Endothelial cell of umbilical vein (primary cell): ENCODE measurements around the gene LHFPL5. TPM values are rescaled to one million over a fixed set of nuclear protein-coding genes. Genes with fewer than 3 reads are reported as not detected.

Experiments used
- BruUV-seq: library from RNA; stranded (reverse); fragments of 400-500 nt; replicated peaks from 2 replicates; lab custom pipeline; 2021; lab: Mats Ljungman, UMichigan
- CTCF ChIA-PET: fragments of 300-600, 350-600 bp; sonication (Branson Sonifier 250); formaldehyde crosslinking; loops from one replicate; lab custom pipeline; 2021; ENCODE audit warnings: antibody characterized with exemption, inconsistent platforms; lab: Charles Lee
- POLR2A ChIA-PET: fragments of 300-600, 350-600 bp; sonication (Branson Sonifier 250); formaldehyde crosslinking; loops from one replicate; lab custom pipeline; 2021; ENCODE audit warnings: antibody characterized with exemption, inconsistent platforms; lab: Charles Lee
- DNase-seq: peaks from one replicate; pipeline ENCODE4 v3.0.0-alpha.2; 2011; ENCODE audit warnings: low read depth, low spot score
- FAIRE-seq: peaks from 2 replicates; lab custom pipeline; 2011; peaks lifted over from hg19 to GRCh38; lab: Jason Lieb, UNC
- H2AFZ ChIP-seq: 2 replicates; pipeline ENCODE4 v1.6.0; 2012; ENCODE audit warnings: low read depth, low read length, control low read depth, inconsistent platforms
- H3K27ac ChIP-seq: 2 replicates; pipeline ENCODE4 v1.5.1; 2011; ENCODE audit warnings: low read depth, mild to moderate bottlenecking, control low read depth, low read length, moderate library complexity; ENCODE audit not compliant: insufficient read depth
- H3K27me3 ChIP-seq, 2 experiments: 2 replicates each; pipeline versions ENCODE4 v1.6.0 to v1.6.1; 2011; ENCODE audit warnings: low read length in 2 of 2, mixed read lengths in 1 of 2; ENCODE audit not compliant: control insufficient read depth in 2 of 2, insufficient read depth in 2 of 2
- H3K36me3 ChIP-seq, 2 experiments: 2 replicates in 1 of 2; 3 replicates in 1 of 2; pipeline ENCODE4 v1.5.1; 2011; ENCODE audit warnings: low read length in 2 of 2, mild to moderate bottlenecking in 1 of 2, moderate library complexity in 1 of 2; ENCODE audit not compliant: control insufficient read depth in 2 of 2, insufficient read depth in 2 of 2; ENCODE audit errors: extremely low read depth in 1 of 2
- H3K4me1 ChIP-seq: 3 replicates; pipeline ENCODE4 v1.5.1; 2011; ENCODE audit warnings: mild to moderate bottlenecking, low read length; ENCODE audit not compliant: control insufficient read depth, insufficient read depth; ENCODE audit errors: extremely low read depth
- H3K4me2 ChIP-seq: 2 replicates; pipeline ENCODE4 v1.6.1; 2011; ENCODE audit warnings: low read length, control low read depth, mixed read lengths; ENCODE audit not compliant: insufficient read depth
- H3K4me3 ChIP-seq, 3 experiments: fragments of 200-600 bp in 1 of 3; sonication (generic), shearing (Covaris generic) in 1 of 3; replicated peaks in 1 of 3; 2 replicates each; pipeline ENCODE4 v1.5.1; 2011 to 2016; ENCODE audit warnings: control low read depth in 3 of 3, low read length in 3 of 3, mild to moderate bottlenecking in 2 of 3, inconsistent platforms in 1 of 3, low read depth in 1 of 3, moderate library complexity in 1 of 3; ENCODE audit not compliant: insufficient read depth in 1 of 3
- H3K79me2 ChIP-seq: 2 replicates; pipeline ENCODE4 v1.6.0; 2012; ENCODE audit warnings: low read length, inconsistent platforms; ENCODE audit not compliant: control insufficient read depth, insufficient read depth
- H3K9ac ChIP-seq: replicated peaks from 2 replicates; pipeline ENCODE3; 2011; ENCODE audit warnings: low read length, control low read depth; ENCODE audit not compliant: insufficient read depth; ENCODE audit errors: extremely low read depth
- H3K9me1 ChIP-seq: replicated peaks from 3 replicates; pipeline ENCODE4 v1.6.0; 2011; ENCODE audit warnings: mild to moderate bottlenecking, low read length; ENCODE audit not compliant: control insufficient read depth, insufficient read depth; ENCODE audit errors: extremely low read depth
- H3K9me3 ChIP-seq: replicated peaks from 2 replicates; pipeline ENCODE4 v1.5.1; 2012; ENCODE audit warnings: low read length, inconsistent platforms; ENCODE audit not compliant: control insufficient read depth, insufficient read depth
- H4K20me1 ChIP-seq: replicated peaks from 2 replicates; pipeline ENCODE3; 2011; ENCODE audit warnings: mild to moderate bottlenecking, low read length; ENCODE audit not compliant: control insufficient read depth, insufficient read depth; ENCODE audit errors: extremely low read depth
- EZH2 ChIP-seq: IDR thresholded peaks from 2 replicates; pipeline ENCODE4 v1.6.1; 2012; ENCODE audit warnings: borderline replicate concordance, low read depth, mild to moderate bottlenecking, moderate library complexity, low read length, inconsistent platforms; ENCODE audit not compliant: severe bottlenecking
- FOS ChIP-seq: IDR thresholded peaks from 2 replicates; pipeline ENCODE4 v1.6.1; 2011; ENCODE audit warnings: mild to moderate bottlenecking, low read length, moderate library complexity, borderline replicate concordance; ENCODE audit not compliant: insufficient read depth
- JUN ChIP-seq: IDR thresholded peaks from 2 replicates; pipeline ENCODE4 v1.6.1; 2011; ENCODE audit warnings: borderline replicate concordance, low read depth; ENCODE audit not compliant: insufficient read length, insufficient read depth
- MAX ChIP-seq: IDR thresholded peaks from 2 replicates; pipeline ENCODE4 v1.6.1; 2011; ENCODE audit not compliant: insufficient read depth, insufficient read length
- POLR2A ChIP-seq: IDR thresholded peaks from 2 replicates; pipeline ENCODE4 v1.6.1; 2012; ENCODE audit warnings: low read depth, mild to moderate bottlenecking, control low read depth, low read length
- POLR2AphosphoS5 ChIP-seq: IDR thresholded peaks from 2 replicates; pipeline ENCODE4 v1.6.1; 2012; ENCODE audit warnings: low read depth, mild to moderate bottlenecking, control low read depth, low read length, moderate library complexity; ENCODE audit not compliant: insufficient read depth
- dilution Hi-C: fragments of 300-500 bp; cut with MboI; formaldehyde crosslinking; loops from one replicate; pipeline ENCODE4 v1.15.0; 2019; ENCODE audit warnings: low sequenced_read_pairs; ENCODE audit not compliant: extremely low pct_ligation_motif_present
- intact Hi-C: fragments of 100-400 bp; cut with micrococcal nuclease; formaldehyde crosslinking; loops from one replicate; pipeline ENCODE4 v1.10.0; 2022
- polyA plus RNA-seq, 4 experiments: library from polyadenylated mRNA; depleted of rRNA in 3 of 4; stranded (reverse) in 3 of 4; unstranded in 1 of 4; fragments of >200 nt; gene quantifications; 2 replicates each; pipeline versions ENCODE4 v1.2.1 to v1.2.3, GENCODE V29; 2011 to 2012; ENCODE audit warnings: missing spikeins in 1 of 4
- total RNA-seq: library from RNA; stranded (reverse); gene quantifications from 2 replicates; pipeline ENCODE4 v1.2.3, GENCODE V29; 2021
- TF ChIP-seq, protein P1 (sequence below), 2 donors: IDR thresholded peaks; 1 replicate in 1 of 2; 2 replicates in 1 of 2; pipeline ENCODE4 v1.5.1; 2011; ENCODE audit warnings: low read length in 2 of 2, mild to moderate bottlenecking in 2 of 2, moderate library complexity in 2 of 2, control low read depth in 1 of 2, inconsistent platforms in 1 of 2, low read depth in 1 of 2; ENCODE audit not compliant: insufficient read depth in 1 of 2; ENCODE audit errors: extremely low read depth in 1 of 2

Gene LHFPL5
- total and polyA plus RNA-seq, 2 donors (not counting 3 experiments of a cell fraction or from before 2014, with no cell fraction given): not detected

DNA sequence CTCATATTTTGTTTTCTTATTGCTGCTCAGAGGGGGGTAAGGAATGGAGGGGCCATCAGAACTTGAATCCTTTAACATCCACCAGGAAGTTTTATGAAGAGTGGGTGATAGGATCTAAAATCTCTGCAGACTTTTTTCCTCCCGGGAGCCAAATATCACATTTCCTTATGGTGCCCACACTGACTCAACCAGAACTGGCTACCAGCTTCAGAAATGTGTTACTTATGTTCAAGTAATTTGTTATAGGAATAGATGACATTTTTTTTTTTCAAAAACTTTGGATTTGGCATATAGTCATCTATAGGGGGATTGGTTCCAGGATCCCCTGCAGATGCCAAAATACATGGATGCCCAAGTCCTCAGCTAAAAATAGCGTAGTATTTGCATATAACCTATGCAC, 18.4 kb downstream of the LHFPL5 start:
- FAIRE-seq: no peak
- intact Hi-C loops: no loop called here
- CTCF ChIA-PET: interaction anchor here (1.3 kb wide), 1 partner anchor 10 kb away, joined by 7 read pairs; no protein-coding TSS in a partner anchor

More for the DNA sequence above, 18.4 kb downstream of the LHFPL5 start:
- H4K20me1 ChIP-seq: no peaks in the 10 kb centered on the region
- POLR2A ChIA-PET: no interaction called here
- no peaks in the 10 kb centered on the region for H3K36me3 ChIP-seq
- H2AFZ ChIP-seq: no peak overlapping the region
- no TSS peak for BruUV-seq
- no peak overlapping the region for H3K9ac ChIP-seq
- H3K4me3 ChIP-seq: no peak overlapping the region
- dilution Hi-C loops: no loop called here
- H3K9me1 ChIP-seq: no peaks in the 10 kb centered on the region
- H3K4me2 ChIP-seq: no peak overlapping the region
- H3K27ac ChIP-seq: no peak overlapping the region
- H3K27me3 ChIP-seq: peaks cover 0 to 1% of the 10 kb centered on the region in 2 experiments
- DNase-seq: no peak
- no peak for TF ChIP-seq JUN
- no peak for TF ChIP-seq EZH2
- TF ChIP-seq POLR2AphosphoS5: no peak
- TF ChIP-seq POLR2A: no peak
- TF ChIP-seq, protein P1, sequence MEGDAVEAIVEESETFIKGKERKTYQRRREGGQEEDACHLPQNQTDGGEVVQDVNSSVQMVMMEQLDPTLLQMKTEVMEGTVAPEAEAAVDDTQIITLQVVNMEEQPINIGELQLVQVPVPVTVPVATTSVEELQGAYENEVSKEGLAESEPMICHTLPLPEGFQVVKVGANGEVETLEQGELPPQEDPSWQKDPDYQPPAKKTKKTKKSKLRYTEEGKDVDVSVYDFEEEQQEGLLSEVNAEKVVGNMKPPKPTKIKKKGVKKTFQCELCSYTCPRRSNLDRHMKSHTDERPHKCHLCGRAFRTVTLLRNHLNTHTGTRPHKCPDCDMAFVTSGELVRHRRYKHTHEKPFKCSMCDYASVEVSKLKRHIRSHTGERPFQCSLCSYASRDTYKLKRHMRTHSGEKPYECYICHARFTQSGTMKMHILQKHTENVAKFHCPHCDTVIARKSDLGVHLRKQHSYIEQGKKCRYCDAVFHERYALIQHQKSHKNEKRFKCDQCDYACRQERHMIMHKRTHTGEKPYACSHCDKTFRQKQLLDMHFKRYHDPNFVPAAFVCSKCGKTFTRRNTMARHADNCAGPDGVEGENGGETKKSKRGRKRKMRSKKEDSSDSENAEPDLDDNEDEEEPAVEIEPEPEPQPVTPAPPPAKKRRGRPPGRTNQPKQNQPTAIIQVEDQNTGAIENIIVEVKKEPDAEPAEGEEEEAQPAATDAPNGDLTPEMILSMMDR (IDR thresholded peaks at IDR 0.05; ENCODE audit: extremely low read depth in 1 of 2, insufficient read depth in 1 of 2, low read depth in 1 of 2, low read length in 2 of 2): no peak
- TF ChIP-seq FOS: no peak
- TF ChIP-seq MAX: no peak
- no peaks in the 10 kb centered on the region for H3K9me3 ChIP-seq
- no peaks in the 10 kb centered on the region for H3K79me2 ChIP-seq
- H3K4me1 ChIP-seq: no peaks in the 10 kb centered on the region
